NK-92 (cell line): ENCODE results near the gene CAPRIN1.
"Not testable (repeated sequence)": the region's sequence is repeated elsewhere in the genome, so short reads cannot be mapped to it uniquely, and the experiment has no call there.

ENCODE experiments used
- DNase-seq: peaks from one replicate; lab custom pipeline; 2025; ENCODE audit not compliant: unreplicated experiment; lab: John Stamatoyannopoulos, UW

Gene CAPRIN1

DNA sequence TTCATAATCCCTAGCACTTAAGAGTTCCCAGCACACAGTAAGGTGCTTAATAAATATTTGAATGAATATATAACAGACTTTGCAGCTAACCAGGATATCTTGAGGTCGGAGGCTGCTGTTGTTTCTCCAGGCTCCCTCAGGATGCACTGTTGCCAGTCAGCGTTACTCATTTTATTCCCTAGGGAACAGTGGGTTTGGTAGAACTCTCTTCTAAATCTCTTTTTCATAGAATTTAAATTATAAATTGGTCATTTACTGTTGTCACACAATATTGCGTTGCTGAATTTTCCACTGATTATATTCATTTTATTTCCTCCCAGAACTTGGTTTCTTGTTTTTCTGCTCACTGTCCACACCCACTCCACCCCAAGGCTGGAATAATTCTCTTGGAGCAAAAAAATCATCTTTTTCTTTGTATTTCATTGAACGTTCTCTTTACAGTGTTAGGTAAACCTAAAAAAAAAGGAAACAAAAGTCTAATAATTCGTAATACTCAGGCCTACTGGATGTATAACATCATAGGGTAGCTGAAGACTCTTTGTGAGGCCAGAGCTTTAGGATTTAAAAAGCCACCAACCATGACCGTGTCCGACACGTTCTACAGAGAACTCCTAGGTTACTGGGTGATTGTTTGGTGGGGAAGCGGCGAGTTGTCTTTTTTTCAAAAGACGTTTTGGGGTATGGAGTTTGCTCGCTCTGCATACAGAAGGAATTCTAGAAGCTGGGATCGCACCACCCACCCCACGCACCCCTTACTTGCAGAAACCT lies 766 bp upstream of the CAPRIN1 start:
- DNase-seq: no peak

GRCh38 chr11:34052036-34052607 lies 591 bp downstream of the CAPRIN1 start:
- DNase-seq: peak; percentile 18

DNA sequence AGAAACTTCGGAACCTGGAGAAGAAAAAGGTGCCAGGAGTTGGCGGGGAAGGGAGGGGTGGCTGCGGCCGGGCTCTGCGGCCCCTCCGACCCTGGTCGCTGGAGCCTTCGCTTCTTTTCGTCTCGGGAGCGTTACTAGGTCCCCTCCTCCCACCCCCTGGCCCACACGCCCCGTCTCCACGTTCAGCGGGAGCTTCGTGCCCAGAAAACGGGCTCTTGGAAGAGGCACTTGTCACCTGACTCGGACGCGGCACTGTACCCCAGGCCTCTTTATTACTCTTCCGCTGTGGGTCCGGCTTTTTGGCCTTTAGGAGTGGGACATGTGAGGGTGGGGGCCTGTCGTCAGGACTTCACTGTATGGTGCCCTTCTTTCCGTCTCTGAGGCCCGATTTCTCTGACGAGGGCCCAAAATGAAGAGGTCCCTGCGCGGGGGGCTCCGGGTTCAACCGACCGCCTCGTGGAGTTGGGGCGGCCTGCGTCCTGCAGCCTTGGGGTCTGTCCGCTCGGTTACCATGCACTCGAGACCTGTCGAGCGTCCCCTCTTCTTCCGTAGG lies 1.2 kb downstream of the CAPRIN1 start:
- DNase-seq: no peak

GRCh38 chr11:34053161-34053686 lies 1.7 kb downstream of the CAPRIN1 start:
- no peak for DNase-seq

- not testable (repeated sequence) for DNase-seq
Observed at GRCh38 chr11:34054351-34054750, 2.8 kb downstream of the CAPRIN1 start.

DNA sequence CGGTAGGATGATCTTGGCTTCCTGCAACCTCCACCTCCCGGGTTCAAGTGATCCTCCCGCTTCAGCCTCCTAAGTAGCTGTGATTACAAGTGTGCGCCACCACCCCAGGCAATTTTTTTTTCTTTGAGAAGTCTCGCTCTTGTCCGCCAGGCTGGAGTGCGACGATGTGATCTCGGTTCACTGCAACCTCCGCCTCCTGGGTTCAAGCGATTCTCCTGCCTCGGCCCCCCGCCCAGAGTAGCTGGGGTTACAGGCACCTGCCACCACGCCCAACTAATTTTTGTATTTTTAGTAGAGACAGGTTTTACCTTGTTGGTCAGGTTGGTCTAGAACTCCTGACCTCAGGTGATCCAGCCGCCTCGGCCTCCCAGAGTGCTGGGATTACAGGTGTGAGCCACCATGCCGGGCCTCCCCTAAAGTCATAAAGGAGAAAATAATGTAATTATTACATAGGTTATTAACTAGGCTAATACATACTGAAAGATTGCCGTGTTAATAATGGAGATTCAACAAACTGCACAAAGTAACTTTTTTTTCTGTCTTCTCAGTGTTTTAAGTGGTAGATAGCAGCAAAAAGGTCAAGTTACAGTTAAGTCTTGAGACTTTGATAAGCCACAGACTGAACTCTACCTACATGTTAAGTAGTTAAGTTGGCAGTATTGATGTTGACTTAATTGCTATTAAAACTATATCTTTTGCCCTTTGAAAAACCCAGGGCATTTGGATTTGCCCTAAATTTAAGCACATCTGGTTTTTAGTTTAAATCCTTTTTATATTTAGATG lies 3.9 kb downstream of the CAPRIN1 start:
- no peak for DNase-seq

- DNase-seq: no peak
Observed at GRCh38 chr11:34056672-34057071, 5.1 kb downstream of the CAPRIN1 start.

GRCh38 chr11:34063061-34063795 lies 11.7 kb downstream of the CAPRIN1 start:
- no peak for DNase-seq

DNA sequence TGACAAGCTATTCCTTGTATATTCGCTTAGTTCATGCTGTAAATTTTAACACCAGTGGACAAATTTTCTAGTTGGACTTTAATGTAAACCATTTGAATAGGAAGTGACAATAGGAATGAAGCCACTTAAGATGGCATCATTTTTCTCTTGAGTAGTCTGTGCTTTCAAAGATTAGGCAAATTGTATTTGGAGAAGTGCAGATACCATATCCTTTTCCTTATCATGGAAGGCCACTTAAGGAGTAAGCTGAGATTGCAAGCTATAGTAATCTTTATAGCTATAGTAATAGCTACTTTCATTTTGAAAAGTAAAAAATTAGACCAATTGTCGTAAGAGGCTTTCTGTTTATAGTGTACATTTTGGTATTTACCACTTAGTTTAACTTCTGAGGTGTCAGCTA lies 12.8 kb downstream of the CAPRIN1 start:
- no peak for DNase-seq

DNA sequence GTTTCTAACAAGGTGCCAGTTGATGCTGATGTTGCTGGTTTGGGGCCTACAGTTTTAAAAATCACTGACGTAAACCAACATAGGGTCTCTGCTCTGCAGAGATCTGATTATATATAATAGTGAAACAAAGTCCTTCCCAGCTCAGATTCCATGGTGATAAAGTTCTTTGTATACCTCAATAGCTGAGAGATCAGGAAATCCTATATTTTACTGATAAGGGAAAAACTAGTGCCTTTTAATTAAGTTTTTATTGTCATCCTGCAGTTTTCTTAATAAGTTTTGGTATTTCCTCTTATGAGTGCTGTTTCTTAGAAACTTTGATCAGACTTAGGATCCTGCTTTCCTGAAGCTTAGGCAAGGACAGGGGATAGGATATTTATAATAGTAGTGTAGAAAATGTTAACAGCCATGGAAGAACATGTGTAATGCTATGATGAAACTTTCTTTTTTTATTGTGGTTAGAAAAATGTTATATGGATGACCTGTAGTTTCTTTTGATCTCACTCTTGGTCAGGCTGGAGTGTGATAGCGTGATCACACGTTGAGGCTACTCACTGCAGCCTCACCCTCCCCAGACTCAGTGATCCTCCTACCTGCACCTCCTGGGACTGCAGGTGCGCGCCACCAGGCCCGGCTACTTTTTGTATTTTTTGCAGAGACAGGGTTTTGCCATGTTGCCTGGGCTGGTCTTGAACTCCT lies 14.1 kb downstream of the CAPRIN1 start:
- no peak for DNase-seq

DNA sequence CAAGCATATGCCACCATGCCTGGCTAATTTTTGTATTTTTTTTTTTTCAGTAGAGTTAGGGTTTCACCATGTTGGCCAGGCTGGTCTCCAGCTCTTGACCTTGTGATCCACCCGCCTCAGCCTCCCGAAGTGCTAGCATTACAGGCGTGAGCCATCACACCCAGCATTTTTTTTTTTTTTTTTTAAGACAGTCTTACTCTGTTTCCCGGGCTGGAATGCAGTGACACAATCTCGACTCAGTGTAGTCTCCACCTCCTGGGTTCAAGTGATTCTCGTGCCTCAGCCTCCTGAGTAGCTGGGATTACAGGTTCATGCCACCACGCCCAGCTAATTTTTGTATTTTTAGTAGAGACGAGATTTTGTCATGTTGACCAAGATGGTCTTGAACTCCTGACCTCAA lies 15.2 kb downstream of the CAPRIN1 start:
- DNase-seq: not testable (repeated sequence)

GRCh38 chr11:34067383-34068065 lies 16.0 kb downstream of the CAPRIN1 start:
- no peak for DNase-seq

- DNase-seq: no peak
Observed at GRCh38 chr11:34068111-34068510, 16.6 kb downstream of the CAPRIN1 start.

DNA sequence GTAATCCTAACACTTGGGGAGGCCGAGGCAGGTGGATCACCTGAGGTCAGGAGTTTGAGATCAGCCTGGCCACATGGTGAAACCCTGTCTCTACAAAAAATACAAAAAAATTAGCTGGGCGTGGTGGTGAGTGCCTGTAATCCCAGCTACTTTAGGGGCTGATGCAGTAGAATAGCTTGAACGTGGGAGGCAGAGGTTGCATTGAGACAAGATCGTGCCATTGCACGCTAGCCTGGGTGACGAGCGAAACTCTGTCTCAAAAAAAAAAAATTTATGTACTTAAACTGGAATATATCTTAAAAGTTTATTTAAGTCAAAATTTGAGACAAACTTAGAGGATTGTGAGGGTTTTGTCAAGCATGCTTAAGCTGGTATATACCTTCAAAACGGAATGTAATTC lies 19.8 kb downstream of the CAPRIN1 start:
- not testable (repeated sequence) for DNase-seq

DNA sequence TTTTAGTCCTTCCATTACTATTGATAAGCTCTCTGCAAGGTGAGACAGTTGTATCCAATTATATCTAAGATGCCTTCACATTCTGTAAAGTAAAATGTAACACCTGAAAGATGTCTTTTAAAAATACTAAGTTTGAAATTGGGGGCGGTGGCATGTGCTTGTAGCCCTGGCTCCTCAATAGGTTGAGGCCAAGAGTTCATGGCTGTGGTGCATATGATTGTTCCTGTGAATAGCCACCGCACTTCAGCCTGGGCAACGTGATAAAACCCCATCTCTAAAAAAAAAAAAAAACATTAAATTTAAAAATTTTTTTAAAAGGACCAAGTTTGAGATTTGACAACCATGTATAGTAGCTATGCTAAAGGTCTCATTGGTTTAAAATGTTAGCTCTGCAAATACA lies 20.5 kb downstream of the CAPRIN1 start:
- DNase-seq: no peak

GRCh38 chr11:34072832-34073231 lies 21.3 kb downstream of the CAPRIN1 start:
- no peak for DNase-seq

DNA sequence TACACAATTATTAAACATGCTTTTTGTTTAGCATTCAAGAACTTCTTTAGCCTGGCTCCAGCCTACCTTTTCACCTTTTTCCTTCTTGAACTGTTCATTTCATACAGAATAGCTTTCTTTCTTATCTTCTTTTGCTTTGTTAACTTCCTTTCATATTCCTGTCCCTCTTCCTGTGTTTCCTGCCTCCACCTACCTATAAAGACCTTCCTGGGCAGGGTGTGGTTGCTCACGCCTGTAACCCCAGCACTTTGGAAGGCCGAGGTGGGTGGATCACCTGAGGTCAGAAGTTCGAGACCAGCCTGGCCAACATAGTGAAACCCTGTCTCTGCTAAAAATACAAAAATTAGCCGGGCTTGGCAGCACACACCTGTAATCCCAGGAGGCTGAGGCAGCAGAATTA lies 22.9 kb downstream of the CAPRIN1 start:
- DNase-seq: no peak

GRCh38 chr11:34075178-34075820 lies 23.8 kb downstream of the CAPRIN1 start:
- DNase-seq: no peak

GRCh38 chr11:34080609-34081008 lies 29.1 kb downstream of the CAPRIN1 start:
- DNase-seq: no peak
